ENCODE data around the gene MRM2.
A peak's percentile ranks its signal among the peaks of the same experiment; 100 is the strongest.

Gene MRM2

GRCh38 chr7:2193575-2194305 is 48.3 kb downstream of the MRM2 start:
- DNase-seq (ENCODE audit: insufficient read length, low spot score), result no peak
- FAIRE-seq, result no peak

GRCh38 chr7:2192831-2193534 is 49.0 kb downstream of the MRM2 start:
- FAIRE-seq, result no peak
- DNase-seq (ENCODE audit: insufficient read length, low spot score), result no peak

- FAIRE-seq, result no peak
- no peak for DNase-seq (ENCODE audit: insufficient read length, low spot score)
These were observed 51.0 kb downstream of the MRM2 start for GRCh38 chr7:2191016-2191415.

- DNase-seq (ENCODE audit: insufficient read length, low spot score) (peak; percentile 82), FAIRE-seq (peak; percentile 74)
These were observed 51.5 kb downstream of the MRM2 start for GRCh38 chr7:2190531-2190930.

DNA sequence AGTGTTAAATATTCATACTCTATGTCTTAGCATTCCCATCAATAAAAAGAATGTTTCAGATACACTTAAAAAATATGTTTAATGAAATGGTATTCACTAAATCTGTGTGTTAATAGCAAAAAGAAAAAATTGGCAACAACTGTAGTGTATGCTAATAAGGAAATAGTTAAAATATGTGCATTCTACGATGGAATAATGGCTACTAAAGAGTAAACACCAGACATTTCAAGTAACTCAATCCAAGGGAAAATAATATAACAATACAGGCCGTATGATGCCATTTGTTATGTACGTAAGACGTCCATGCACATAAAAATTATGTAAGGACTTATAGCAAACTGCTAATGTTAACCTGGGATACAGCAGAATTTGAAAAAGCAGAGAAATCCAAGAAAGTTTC is 55.8 kb downstream of the MRM2 start:
- FAIRE-seq (no peak), DNase-seq (ENCODE audit: insufficient read length, low spot score) (no peak)

DNA sequence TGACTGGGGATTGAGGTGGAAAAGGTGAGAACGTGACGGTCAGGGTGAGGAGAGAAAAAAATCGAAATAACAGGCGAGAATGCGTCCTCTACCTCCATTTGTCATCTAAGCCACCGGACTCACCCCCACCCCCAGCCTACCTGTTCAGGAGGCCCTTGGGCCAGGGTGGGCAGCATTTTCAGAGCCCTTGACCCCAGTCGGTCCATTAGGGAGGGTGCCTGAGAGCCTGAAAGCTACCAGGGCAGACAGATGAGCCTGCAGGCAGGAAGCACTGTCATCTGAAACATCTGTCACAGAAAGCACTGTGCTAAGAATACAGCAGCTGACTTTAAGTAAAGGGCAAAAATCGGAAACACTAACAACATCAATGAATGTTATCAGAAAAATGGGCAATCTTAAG is 56.3 kb downstream of the MRM2 start:
- no peak for DNase-seq (ENCODE audit: insufficient read length, low spot score)
- FAIRE-seq, result no peak

Data from HTR-8/SVneo (cell line).